ENCODE measurements around the gene GMCL1. TPM values are rescaled to one million over a fixed set of nuclear protein-coding genes. Genes with fewer than 3 reads are reported as not detected.

GMCL1 gene
- total and polyA plus RNA-seq, 2 of the 13 experiments (the other 11 are each of a cell fraction or from before 2014, with no cell fraction given) = 18.7 to 24.0 TPM

DNA sequence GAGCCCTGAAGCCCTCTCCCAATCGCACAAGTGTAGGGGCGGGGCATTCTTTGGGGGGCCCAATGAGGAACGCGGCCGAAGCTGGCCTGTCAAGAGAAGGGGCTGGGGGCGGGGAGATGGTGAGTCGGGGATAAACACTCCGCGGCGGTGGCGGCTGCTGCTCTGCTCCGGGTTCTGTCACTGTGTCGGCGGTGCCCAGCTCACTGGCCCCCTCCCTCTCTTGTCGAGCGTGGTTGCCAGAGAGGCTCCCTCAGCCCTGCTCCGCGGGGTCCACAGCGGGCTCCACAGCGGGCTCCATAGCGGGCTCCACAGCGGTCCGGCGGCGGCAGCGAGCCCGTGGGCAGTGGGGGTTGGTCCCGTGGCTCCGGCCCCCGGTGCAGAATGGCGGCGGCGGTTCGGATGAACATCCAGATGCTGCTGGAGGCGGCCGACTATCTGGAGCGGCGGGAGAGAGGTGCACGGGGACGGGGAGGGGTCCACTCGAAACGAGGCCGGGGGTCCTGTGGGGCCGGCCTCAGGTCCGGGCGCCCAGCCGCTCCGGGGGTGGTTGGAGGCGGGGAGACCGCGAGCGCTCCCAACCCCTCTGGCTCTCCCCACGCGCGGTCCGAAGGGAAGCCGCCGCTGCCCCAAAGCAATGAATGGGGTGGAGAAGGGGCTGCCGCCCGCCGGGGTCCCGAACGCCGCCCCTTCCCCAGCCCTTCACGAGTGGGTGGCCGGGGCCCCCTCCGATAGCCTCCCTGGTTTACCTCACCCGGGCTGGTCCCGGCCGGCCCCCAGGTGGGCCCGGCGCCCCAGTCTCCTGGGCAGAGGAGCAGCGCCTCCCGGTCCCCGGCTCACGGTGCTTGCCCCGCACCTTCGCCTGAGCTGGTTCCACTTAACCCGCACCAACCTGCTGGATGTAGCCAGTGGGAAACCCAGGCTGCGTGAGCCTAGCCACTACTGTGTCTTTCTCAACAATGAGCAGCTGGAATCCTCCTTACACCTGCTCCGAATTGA, 85.8 kb downstream of the GMCL1 start, which contains the start of gene MXD1 (continued):
- TF ChIP-seq ZNF512 (CRISPR knock-in tag; IDR thresholded peaks at IDR 0.05) = 0 out of 2 replicates have a peak, but pooled peaks have one; percentile 46
- TF ChIP-seq RFXANK (CRISPR knock-in tag; IDR thresholded peaks at IDR 0.05) = no peak
- peak; percentile 50 for TF ChIP-seq ZNF883 (CRISPR knock-in tag; IDR thresholded peaks at IDR 0.05; ENCODE audit: not compliant biosample characterization)
- TF ChIP-seq ARID4A (CRISPR knock-in tag; IDR thresholded peaks at IDR 0.05; ENCODE audit: borderline replicate concordance) = peak; percentile 87
- no peak; the same call in 1 of the 2 replicates for TF ChIP-seq ZNF709 (CRISPR knock-in tag; IDR thresholded peaks at IDR 0.05)
- no peak for TF ChIP-seq ZNF672 (CRISPR knock-in tag; IDR thresholded peaks at IDR 0.05)
- no peak for TF ChIP-seq ZNF562 (CRISPR knock-in tag; IDR thresholded peaks at IDR 0.05; ENCODE audit: borderline replicate concordance)
- TF ChIP-seq REL (CRISPR knock-in tag; conservative IDR thresholded peaks at IDR 0.05) = 0 out of 2 replicates have a peak, but pooled peaks have one; percentile 18
- no peak for TF ChIP-seq ZNF17 (CRISPR knock-in tag; IDR thresholded peaks at IDR 0.05)
- TF ChIP-seq TBP (CRISPR knock-in tag; IDR thresholded peaks at IDR 0.05) = no peak
- TF ChIP-seq, protein P1, sequence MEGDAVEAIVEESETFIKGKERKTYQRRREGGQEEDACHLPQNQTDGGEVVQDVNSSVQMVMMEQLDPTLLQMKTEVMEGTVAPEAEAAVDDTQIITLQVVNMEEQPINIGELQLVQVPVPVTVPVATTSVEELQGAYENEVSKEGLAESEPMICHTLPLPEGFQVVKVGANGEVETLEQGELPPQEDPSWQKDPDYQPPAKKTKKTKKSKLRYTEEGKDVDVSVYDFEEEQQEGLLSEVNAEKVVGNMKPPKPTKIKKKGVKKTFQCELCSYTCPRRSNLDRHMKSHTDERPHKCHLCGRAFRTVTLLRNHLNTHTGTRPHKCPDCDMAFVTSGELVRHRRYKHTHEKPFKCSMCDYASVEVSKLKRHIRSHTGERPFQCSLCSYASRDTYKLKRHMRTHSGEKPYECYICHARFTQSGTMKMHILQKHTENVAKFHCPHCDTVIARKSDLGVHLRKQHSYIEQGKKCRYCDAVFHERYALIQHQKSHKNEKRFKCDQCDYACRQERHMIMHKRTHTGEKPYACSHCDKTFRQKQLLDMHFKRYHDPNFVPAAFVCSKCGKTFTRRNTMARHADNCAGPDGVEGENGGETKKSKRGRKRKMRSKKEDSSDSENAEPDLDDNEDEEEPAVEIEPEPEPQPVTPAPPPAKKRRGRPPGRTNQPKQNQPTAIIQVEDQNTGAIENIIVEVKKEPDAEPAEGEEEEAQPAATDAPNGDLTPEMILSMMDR (CRISPR knock-in tag; IDR thresholded peaks at IDR 0.05) = peak; percentile 6; the same call in 1 of the 2 replicates
- TF ChIP-seq EEA1 (CRISPR knock-in tag; IDR thresholded peaks at IDR 0.05; ENCODE audit: borderline replicate concordance) = no peak; the same call in 1 of the 2 replicates
- TF ChIP-seq, protein P2, sequence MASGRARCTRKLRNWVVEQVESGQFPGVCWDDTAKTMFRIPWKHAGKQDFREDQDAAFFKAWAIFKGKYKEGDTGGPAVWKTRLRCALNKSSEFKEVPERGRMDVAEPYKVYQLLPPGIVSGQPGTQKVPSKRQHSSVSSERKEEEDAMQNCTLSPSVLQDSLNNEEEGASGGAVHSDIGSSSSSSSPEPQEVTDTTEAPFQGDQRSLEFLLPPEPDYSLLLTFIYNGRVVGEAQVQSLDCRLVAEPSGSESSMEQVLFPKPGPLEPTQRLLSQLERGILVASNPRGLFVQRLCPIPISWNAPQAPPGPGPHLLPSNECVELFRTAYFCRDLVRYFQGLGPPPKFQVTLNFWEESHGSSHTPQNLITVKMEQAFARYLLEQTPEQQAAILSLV (CRISPR knock-in tag; IDR thresholded peaks at IDR 0.05; ENCODE audit: borderline replicate concordance) = peak; percentile 46; the same call in 1 of the 2 replicates
- TF ChIP-seq ATF5 (CRISPR knock-in tag; IDR thresholded peaks at IDR 0.05; ENCODE audit: low read depth) = no peak
- no peak for TF ChIP-seq ZBTB38 (CRISPR knock-in tag; IDR thresholded peaks at IDR 0.05)
- no peak for TF ChIP-seq RFX3 (CRISPR knock-in tag; IDR thresholded peaks at IDR 0.05)
- TF ChIP-seq JARID2 (CRISPR knock-in tag; IDR thresholded peaks at IDR 0.05; ENCODE audit: insufficient replicate concordance) = no peak
- no peak; the same call in 1 of the 2 replicates for TF ChIP-seq RXRA (CRISPR knock-in tag; IDR thresholded peaks at IDR 0.05)
- TF ChIP-seq ZBTB42 (CRISPR knock-in tag; IDR thresholded peaks at IDR 0.05) = no peak
